IPS-18a (cell line): Measurements from ENCODE around the gene SKIC2.
"Not testable (repeated sequence)": the region's sequence is repeated elsewhere in the genome, so short reads cannot be mapped to it uniquely, and the experiment has no call there.

Source experiments
- H3K27ac ChIP-seq: one replicate; pipeline ENCODE4 v1.5.1; 2013; ENCODE audit warnings: low read length
- H3K27me3 ChIP-seq: one replicate; pipeline ENCODE4 v1.6.1; 2013; ENCODE audit warnings: mild to moderate bottlenecking, low read length; ENCODE audit not compliant: control insufficient read depth, insufficient read depth
- H3K36me3 ChIP-seq: one replicate; pipeline ENCODE4 v1.6.1; 2013; ENCODE audit warnings: low read depth, low read length; ENCODE audit not compliant: control insufficient read depth
- H3K4me1 ChIP-seq: one replicate; pipeline ENCODE4 v1.6.1; 2013; ENCODE audit warnings: low read depth, low read length; ENCODE audit not compliant: control insufficient read depth
- H3K4me3 ChIP-seq: one replicate; pipeline ENCODE4 v1.5.1; 2013; ENCODE audit warnings: low read length
- H3K9ac ChIP-seq: one replicate; pipeline ENCODE4 v1.6.1; 2013; ENCODE audit warnings: mild to moderate bottlenecking, low read length, moderate library complexity
- H3K9me3 ChIP-seq: one replicate; pipeline ENCODE4 v1.6.1; 2013; ENCODE audit warnings: low read depth, low read length; ENCODE audit not compliant: control insufficient read depth

SKIC2 gene

DNA sequence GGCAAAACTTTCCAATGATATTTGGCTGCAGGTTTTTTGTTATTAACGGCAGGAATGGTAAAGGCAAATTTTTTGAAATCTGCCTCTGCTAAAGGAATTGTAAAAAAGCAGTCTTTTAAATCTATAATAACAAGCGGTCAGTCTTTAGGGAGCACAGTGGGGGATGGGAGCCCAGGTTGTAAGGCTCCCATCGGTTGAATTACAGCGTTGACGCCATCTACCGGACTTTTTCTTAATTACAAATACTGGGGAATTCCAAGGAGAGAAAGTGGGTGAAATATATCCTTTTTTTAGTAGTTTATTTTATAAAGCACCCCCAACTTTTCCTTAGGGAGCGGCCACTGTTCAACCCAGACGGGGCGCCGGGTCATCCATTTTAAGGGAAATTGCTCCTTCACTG lies 30.4 kb downstream of the SKIC2 start:
- not testable (repeated sequence) for H3K4me1 ChIP-seq, H3K36me3 ChIP-seq, H3K27me3 ChIP-seq, H3K27ac ChIP-seq, H3K9me3 ChIP-seq, H3K9ac ChIP-seq, H3K4me3 ChIP-seq

DNA sequence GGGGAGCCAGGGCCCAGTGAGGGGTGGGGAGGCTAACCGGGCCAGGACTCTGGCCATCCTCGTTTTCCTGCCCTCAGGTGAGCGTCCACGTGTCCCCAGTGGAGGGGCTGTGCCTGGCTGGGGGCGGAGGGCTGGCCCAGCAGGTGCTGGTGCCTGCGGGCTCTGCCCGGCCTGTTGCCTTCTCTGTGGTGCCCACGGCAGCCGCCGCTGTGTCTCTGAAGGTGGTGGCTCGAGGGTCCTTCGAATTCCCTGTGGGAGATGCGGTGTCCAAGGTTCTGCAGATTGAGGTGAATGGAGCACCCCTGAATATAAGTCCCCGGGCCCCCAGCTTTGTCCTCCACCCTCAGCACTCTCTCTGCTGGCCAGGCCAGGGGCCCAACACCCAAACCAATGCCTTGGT lies 35.4 kb downstream of the SKIC2 start:
- not testable (repeated sequence) for H3K9me3 ChIP-seq, H3K9ac ChIP-seq, H3K27ac ChIP-seq, H3K4me3 ChIP-seq, H3K4me1 ChIP-seq, H3K36me3 ChIP-seq, H3K27me3 ChIP-seq

DNA sequence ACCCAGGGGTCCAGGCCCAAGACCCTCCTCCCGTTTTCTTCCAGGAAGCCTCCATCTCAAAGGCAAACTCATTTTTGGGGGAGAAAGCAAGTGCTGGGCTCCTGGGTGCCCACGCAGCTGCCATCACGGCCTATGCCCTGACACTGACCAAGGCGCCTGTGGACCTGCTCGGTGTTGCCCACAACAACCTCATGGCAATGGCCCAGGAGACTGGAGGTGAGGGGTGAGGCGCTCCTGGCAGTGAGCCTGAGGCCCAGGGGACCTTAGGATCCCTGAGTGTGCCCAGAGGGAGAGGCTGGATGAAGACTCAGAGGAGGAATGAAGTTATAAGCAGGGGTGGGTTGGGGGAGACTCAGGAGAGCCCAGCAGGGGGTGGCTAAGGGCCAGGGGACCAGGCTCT lies 37.4 kb downstream of the SKIC2 start:
- not testable (repeated sequence) for H3K27me3 ChIP-seq, H3K9ac ChIP-seq, H3K27ac ChIP-seq, H3K4me1 ChIP-seq, H3K4me3 ChIP-seq, H3K9me3 ChIP-seq, H3K36me3 ChIP-seq

DNA sequence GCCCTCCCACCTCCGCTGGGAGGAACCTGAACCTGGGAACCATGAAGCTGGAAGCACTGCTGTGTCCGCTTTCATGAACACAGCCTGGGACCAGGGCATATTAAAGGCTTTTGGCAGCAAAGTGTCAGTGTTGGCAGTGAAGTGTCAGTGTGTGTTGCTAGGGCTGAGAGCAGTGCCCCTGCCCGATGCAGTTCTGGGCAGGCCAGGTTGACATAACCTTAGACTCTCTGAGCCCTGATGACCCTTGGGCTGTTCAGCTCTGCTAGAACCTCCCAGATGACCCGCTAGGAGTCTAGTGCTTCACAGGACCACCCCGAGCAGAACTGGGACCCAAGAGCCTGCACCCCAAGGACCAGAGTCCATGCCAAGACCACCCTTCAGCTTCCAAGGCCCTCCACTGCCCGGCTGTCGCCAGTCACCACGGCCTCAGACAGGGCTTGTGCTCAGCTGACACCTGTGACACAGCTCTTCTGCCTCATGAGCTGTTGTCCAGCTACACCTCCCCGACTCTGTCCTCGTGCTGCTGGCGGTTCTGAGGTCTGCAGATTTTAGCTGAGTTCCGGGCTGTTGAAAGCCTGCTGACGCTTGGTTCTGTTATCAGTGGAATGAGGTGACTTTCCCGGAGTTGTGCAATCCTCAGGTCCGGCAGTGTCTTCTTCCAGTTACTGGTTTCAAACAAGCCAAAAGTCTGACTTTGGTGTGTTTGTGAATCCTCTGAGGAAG lies 43.7 kb downstream of the SKIC2 start:
- not testable (repeated sequence) for H3K4me1 ChIP-seq, H3K9me3 ChIP-seq, H3K27ac ChIP-seq, H3K27me3 ChIP-seq, H3K9ac ChIP-seq, H3K36me3 ChIP-seq, H3K4me3 ChIP-seq

GRCh38 chr6:32003301-32003700 lies 44.3 kb downstream of the SKIC2 start:
- not testable (repeated sequence) for H3K27me3 ChIP-seq, H3K36me3 ChIP-seq, H3K9ac ChIP-seq, H3K27ac ChIP-seq, H3K9me3 ChIP-seq, H3K4me3 ChIP-seq, H3K4me1 ChIP-seq

DNA sequence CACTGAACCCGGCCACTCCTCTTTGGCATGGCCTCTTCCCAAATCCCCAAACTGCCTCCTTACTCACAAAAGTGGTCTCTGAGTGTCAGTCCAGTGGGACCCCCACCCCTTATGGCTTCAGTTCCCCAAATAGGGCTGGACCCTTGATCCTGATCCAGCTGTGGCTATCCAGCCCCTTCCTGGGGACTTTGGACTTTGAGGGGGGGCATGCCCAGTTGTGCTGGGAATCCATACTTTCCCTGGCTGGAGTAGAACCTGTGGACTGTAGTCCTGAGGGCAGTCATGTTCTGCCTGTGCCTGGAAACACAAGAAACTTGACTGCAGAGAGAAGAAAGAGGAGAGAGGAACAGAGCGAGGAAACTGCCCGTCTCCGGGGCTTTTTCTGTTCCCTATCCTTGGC lies 45.4 kb downstream of the SKIC2 start:
- H3K4me3 ChIP-seq, H3K27ac ChIP-seq, H3K27me3 ChIP-seq, H3K4me1 ChIP-seq, H3K36me3 ChIP-seq, H3K9me3 ChIP-seq, H3K9ac ChIP-seq: not testable (repeated sequence)

GRCh38 chr6:32004864-32005537 lies 46.0 kb downstream of the SKIC2 start:
- not testable (repeated sequence) for H3K27ac ChIP-seq, H3K9me3 ChIP-seq, H3K9ac ChIP-seq, H3K4me1 ChIP-seq, H3K36me3 ChIP-seq, H3K27me3 ChIP-seq, H3K4me3 ChIP-seq

- not testable (repeated sequence) for H3K27me3 ChIP-seq, H3K4me1 ChIP-seq, H3K27ac ChIP-seq, H3K9me3 ChIP-seq, H3K4me3 ChIP-seq, H3K9ac ChIP-seq, H3K36me3 ChIP-seq
Observed at GRCh38 chr6:32005538-32005880, 46.5 kb downstream of the SKIC2 start.

- H3K27me3 ChIP-seq, H3K9ac ChIP-seq, H3K4me3 ChIP-seq, H3K27ac ChIP-seq, H3K9me3 ChIP-seq, H3K4me1 ChIP-seq, H3K36me3 ChIP-seq: not testable (repeated sequence)
Observed at GRCh38 chr6:32005991-32006529, 47.1 kb downstream of the SKIC2 start.

DNA sequence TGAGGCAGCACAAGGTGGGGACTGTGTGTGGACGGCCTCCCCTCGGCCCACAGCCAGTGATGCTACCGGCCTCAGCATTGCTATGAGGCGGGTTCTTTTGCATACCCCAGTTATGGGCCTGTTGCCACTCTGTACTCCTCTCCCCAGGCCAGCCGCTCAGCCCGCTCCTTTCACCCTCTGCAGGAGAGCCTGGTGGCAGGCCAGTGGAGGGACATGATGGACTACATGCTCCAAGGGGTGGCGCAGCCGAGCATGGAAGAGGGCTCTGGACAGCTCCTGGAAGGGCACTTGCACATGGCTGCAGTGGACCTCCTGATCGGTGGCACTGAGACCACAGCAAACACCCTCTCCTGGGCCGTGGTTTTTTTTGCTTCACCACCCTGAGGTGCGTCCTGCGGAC lies 48.1 kb downstream of the SKIC2 start:
- not testable (repeated sequence) for H3K27ac ChIP-seq, H3K27me3 ChIP-seq, H3K4me3 ChIP-seq, H3K9me3 ChIP-seq, H3K36me3 ChIP-seq, H3K4me1 ChIP-seq, H3K9ac ChIP-seq

DNA sequence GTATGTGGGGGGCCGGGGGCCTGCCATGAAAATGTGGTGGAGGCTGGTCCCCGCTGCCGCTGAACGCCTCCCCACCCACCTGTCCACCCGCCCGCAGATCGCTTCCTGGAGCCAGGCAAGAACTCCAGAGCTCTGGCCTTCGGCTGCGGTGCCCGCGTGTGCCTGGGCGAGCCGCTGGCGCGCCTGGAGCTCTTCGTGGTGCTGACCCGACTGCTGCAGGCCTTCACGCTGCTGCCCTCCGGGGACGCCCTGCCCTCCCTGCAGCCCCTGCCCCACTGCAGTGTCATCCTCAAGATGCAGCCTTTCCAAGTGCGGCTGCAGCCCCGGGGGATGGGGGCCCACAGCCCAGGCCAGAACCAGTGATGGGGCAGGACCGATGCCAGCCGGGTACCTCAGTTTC lies 49.1 kb downstream of the SKIC2 start:
- H3K4me3 ChIP-seq, H3K27ac ChIP-seq, H3K9me3 ChIP-seq, H3K9ac ChIP-seq, H3K4me1 ChIP-seq, H3K36me3 ChIP-seq, H3K27me3 ChIP-seq: not testable (repeated sequence)

DNA sequence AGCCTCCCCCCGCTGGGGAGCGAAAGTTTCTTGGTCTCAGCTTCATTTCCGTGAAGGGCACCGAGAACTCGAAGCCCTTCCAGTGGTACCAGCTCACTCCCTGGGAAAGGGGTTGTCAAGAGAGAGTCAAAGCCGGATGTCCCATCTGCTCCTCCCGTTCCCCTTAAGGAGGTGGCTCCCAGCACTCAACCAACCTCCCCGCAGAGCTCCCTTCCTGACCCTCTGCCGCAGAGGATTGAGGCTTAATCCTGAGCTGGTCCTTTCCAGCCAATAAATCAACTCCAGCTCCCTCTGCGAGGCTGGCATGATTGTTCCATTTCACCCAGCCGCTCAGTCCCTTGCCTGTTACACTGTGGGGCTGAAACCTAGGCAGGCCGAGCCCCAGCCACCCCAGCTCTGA lies 49.6 kb downstream of the SKIC2 start:
- H3K9ac ChIP-seq, H3K36me3 ChIP-seq, H3K4me1 ChIP-seq, H3K9me3 ChIP-seq, H3K4me3 ChIP-seq, H3K27me3 ChIP-seq, H3K27ac ChIP-seq: not testable (repeated sequence)
